HG03108 (cell line): ENCODE data around the gene EVI5.
A peak's percentile ranks its signal among the peaks of the same experiment; 100 is the strongest.
"Not testable (repeated sequence)": the region's sequence is repeated elsewhere in the genome, so short reads cannot be mapped to it uniquely, and the experiment has no call there.

ENCODE experiments used
- ATAC-seq: cut with Tn5 transposase; IDR thresholded peaks from one replicate; pipeline ENCODE4 v1.9.1; 2021; ENCODE audit warnings: moderate library complexity; ENCODE audit not compliant: unreplicated experiment

The EVI5 gene

DNA sequence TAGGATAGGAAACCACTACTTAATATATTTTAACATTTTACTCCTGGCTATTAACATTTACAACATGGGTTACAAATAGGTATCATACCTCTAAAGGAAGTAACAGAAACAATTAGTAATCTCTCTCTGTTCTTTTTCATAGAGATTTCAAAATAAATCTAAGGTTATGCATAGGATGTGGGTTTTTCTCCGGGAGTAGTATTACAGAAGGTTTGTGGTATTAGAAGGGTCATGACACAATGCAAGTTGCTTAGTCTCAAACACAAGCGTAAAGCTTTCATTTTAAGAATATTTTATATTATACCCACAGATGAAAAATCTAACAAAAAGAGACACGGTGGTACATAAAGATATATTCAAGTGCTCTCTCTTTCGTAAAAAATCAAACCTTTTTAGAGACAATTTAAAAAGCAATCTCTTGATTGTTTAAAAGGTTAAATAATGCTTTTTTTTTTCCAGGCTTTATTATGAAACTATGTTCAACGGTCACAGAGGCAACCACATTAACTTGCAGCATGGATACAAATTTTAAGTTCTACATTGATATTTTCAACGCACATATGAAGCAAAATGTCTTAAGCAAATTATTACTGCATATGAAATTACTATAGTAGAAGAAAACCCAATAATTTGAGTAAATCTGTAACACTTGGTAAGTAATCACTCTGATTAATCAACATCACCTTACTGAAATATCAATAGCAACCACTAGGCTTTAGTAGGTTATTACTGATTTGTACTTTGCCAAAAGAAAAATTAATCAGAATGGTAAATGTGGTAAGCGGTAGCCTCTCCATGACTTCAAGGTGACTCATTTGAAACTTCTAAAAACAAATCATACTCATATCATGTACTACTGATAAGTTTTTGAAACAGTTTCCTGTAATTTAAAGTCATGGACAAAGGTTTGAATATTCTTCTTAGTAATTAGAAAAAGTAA is 200.8 kb downstream of the EVI5 start:
- peak; percentile 85 for ATAC-seq

- no peak for ATAC-seq
These were observed 207.5 kb downstream of the EVI5 start for GRCh38 chr1:92577261-92577895.

- no peak for ATAC-seq
These were observed 209.8 kb downstream of the EVI5 start for GRCh38 chr1:92575123-92575522.

GRCh38 chr1:92572520-92572919 is 212.4 kb downstream of the EVI5 start:
- ATAC-seq = no peak

- no peak for ATAC-seq
These were observed 213.3 kb downstream of the EVI5 start for GRCh38 chr1:92571578-92571977.

DNA sequence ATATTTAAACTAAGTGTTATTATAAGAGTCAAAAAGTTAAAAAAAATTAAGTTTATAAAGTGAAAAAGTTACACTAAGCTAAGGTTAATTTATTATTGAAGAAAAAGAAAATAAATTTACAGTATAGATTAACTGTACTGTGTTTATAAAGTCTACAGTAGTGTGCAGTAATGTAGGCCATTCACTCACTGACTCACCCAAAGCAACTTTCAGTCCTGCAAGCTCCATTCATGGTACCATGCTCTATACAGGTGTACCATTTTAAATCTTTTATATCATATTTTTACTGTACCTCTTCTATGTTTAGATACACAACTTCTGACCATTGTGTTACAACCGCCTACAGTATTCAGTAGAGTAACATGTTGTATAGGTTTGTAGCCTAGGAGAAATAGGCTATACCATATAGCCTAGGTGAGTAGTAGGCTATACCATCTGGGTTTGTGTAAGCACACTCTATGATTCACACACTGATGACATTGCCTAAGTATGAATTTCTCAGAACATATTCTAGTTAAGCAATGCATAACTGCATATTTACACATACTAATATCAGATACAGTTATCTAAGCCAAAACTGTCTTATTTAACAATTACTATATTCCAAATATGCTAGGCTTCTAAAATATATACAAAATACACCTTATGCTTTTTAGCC is 217.6 kb downstream of the EVI5 start:
- ATAC-seq = no peak

- peak; percentile 95 for ATAC-seq
These were observed 221.3 kb downstream of the EVI5 start for GRCh38 chr1:92563457-92564216.

DNA sequence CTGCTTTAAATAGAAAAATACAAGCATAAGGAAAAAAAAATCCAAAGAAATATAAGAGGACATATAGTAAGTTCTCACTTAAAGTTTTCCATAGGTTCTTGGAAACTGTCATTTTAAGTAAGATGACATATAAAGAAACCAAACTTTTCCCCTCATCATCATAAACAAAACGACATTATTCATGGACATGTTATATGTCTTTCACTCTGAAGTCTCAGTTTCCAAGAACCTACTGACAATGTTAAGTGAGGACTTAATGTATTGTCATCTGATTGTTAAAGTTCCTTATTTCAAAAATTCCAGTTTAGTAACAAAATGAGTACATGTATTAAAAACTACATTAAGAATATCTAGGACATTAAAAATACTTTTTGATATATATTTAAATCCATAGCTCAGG is 228.6 kb downstream of the EVI5 start:
- ATAC-seq = no peak

DNA sequence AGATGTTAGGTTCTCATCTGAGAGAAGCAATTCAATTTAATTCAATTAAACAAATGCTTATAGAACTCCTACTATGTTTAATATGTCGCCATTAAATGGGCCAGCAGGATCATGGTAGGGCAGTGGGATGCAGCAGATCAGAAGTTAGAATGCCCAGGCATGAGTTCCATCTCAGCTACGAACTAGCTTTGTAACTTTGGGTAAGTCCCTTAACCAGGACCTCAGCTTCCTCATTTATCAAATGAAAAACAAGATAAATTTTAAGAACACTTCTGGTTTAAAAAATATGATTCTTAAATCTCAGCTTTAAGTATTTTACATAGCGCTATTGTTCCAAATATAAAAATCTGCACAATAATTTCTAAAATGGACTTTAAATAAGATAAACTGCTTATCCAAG is 230.7 kb downstream of the EVI5 start:
- no peak for ATAC-seq

GRCh38 chr1:92551916-92552315 is 233.0 kb downstream of the EVI5 start:
- no peak for ATAC-seq

GRCh38 chr1:92544756-92545165 is 240.1 kb downstream of the EVI5 start:
- ATAC-seq = no peak

- no peak for ATAC-seq
These were observed 241.5 kb downstream of the EVI5 start for GRCh38 chr1:92543131-92544055.

GRCh38 chr1:92538413-92539061 is 246.4 kb downstream of the EVI5 start:
- peak; percentile 41 for ATAC-seq

GRCh38 chr1:92538048-92538412 is 246.9 kb downstream of the EVI5 start:
- peak; percentile 79 for ATAC-seq

DNA sequence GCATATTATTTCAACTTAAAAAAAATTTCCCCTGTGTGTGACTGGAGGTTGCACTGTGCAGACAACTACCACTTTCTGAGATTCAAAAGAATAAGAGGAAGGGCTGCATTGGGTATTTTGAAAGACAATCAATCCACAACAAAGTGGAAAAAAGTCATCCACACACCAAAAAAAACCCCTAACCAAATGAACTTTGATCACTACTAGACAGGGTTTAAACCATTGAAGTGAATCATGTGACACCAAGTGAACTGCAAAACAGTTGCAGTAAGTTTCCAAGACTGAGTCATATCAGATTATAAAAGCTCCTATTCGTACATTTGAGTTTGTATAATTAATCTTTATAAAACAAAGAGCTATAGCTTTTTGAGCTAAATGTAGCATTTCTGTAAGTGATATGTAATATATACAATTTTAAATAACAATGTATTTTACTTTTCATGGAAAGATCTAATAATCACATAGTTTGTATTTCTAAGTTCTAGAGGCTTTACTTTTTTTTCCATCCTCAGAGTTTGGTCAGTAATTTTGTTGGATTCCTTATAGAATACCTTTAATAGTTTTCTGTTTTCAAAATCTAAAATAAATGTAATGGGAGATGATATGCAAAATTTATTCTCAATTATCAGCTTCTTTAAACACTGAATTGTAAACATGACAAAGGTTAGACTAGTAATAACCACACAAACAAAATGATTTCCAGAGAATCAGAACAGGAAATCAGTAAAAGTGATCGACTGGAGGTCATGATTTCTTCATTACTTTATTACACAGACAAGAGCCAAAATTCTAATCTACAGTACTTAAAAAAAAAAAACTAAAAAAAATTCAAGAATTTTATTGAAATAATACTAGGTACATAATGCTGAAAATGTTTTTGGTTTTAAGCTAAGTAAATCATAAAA is 247.7 kb downstream of the EVI5 start:
- peak; percentile 54 for ATAC-seq

GRCh38 chr1:92536211-92536979 is 248.5 kb downstream of the EVI5 start:
- no peak for ATAC-seq

GRCh38 chr1:92532371-92532770 is 252.5 kb downstream of the EVI5 start:
- not testable (repeated sequence) for ATAC-seq

- not testable (repeated sequence) for ATAC-seq
These were observed 253.0 kb downstream of the EVI5 start for GRCh38 chr1:92531939-92532338.
